GM20000 (cell line): ENCODE data around the gene MRNIP.
A peak's percentile ranks its signal among the peaks of the same experiment; 100 is the strongest.

ENCODE experiments used
- DNase-seq: peaks from one replicate; pipeline ENCODE4 v3.0.0; 2012; ENCODE audit warnings: low spot score
- TF ChIP-seq, protein P1 (sequence below): IDR thresholded peaks from 2 replicates; pipeline ENCODE4 v1.5.1; 2012; ENCODE audit warnings: mild to moderate bottlenecking, control low read depth; ENCODE audit errors: extremely low read depth, missing control alignments

Gene MRNIP

GRCh38 chr5:179854356-179854755, 4.3 kb downstream of the MRNIP start:
- TF ChIP-seq, protein P1, sequence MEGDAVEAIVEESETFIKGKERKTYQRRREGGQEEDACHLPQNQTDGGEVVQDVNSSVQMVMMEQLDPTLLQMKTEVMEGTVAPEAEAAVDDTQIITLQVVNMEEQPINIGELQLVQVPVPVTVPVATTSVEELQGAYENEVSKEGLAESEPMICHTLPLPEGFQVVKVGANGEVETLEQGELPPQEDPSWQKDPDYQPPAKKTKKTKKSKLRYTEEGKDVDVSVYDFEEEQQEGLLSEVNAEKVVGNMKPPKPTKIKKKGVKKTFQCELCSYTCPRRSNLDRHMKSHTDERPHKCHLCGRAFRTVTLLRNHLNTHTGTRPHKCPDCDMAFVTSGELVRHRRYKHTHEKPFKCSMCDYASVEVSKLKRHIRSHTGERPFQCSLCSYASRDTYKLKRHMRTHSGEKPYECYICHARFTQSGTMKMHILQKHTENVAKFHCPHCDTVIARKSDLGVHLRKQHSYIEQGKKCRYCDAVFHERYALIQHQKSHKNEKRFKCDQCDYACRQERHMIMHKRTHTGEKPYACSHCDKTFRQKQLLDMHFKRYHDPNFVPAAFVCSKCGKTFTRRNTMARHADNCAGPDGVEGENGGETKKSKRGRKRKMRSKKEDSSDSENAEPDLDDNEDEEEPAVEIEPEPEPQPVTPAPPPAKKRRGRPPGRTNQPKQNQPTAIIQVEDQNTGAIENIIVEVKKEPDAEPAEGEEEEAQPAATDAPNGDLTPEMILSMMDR, result no peak
- DNase-seq, result no peak

GRCh38 chr5:179852993-179853547, 5.5 kb downstream of the MRNIP start:
- TF ChIP-seq, protein P1, result no peak
- peak; percentile 60 for DNase-seq

DNA sequence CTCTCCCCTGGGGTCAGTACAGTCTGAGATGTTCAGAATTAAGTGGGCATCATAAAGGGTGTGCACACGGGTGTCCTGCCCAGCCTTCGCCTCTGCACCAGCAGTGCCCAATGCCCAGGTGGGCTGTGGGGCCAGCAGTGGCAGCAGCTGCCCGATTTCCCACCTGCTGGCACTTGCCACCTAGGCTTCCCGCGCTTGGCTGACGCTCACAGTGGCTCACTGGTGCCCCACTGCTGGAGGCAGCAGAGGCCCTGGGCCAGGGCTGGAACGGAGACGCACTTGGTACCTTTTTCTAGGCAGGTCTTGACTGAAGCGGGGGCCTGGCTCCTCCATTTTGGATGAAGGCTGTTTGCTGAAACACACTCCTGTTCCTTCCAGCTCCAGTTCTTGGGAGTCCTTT, 17.0 kb downstream of the MRNIP start:
- TF ChIP-seq, protein P1, result no peak
- DNase-seq, result no peak

GRCh38 chr5:179840766-179841165, 17.9 kb downstream of the MRNIP start:
- TF ChIP-seq, protein P1, result no peak

DNA sequence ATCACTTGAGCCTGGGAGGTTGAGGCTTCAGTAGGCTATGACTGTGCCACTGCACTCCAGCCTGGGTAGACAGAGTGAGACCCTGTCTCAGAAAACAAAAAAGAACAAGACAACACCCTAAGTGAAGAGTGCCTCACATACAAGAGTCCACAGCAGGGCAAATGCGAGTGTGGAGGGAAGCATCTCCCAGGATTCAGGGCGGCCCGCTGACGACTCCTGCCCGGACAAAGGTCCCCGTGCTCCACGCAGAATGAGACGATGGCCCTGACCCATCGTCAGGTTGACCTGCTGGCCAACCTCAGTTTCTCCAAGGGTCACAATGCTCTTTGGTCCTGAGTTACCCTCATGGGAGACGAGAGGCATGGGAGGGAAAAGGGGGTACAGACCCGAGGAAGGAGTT, 18.3 kb downstream of the MRNIP start:
- TF ChIP-seq, protein P1, result no peak

More at GRCh38 chr5:179840766-179841165, 17.9 kb downstream of the MRNIP start:
- DNase-seq, result no peak

GRCh38 chr5:179839328-179840256, 19.0 kb downstream of the MRNIP start:
- TF ChIP-seq, protein P1, result no peak
- DNase-seq, result no peak

More for the DNA sequence above, 18.3 kb downstream of the MRNIP start:
- no peak for DNase-seq
